Measurements from ENCODE around the gene PROM2.

The PROM2 gene

GRCh38 chr2:95325026-95325425 is 50.8 kb downstream of the PROM2 start:
- DNase-seq, result no peak

- DNase-seq, result no peak
These were observed 51.6 kb downstream of the PROM2 start for GRCh38 chr2:95325590-95326432.

- DNase-seq, result no peak
These were observed 52.3 kb downstream of the PROM2 start for GRCh38 chr2:95326433-95327140.

- DNase-seq, result no peak
These were observed 53.6 kb downstream of the PROM2 start for GRCh38 chr2:95327861-95328260.

- DNase-seq, result no peak
These were observed 54.3 kb downstream of the PROM2 start for GRCh38 chr2:95328358-95329125.

- no peak for DNase-seq
These were observed 55.2 kb downstream of the PROM2 start for GRCh38 chr2:95329401-95329800.

- DNase-seq, result no peak
These were observed 55.9 kb downstream of the PROM2 start for GRCh38 chr2:95329891-95330793.

GRCh38 chr2:95330794-95331338 is 56.6 kb downstream of the PROM2 start:
- no peak for DNase-seq

- DNase-seq, result no peak
These were observed 57.4 kb downstream of the PROM2 start for GRCh38 chr2:95331606-95332005.

GRCh38 chr2:95332036-95332435 is 57.8 kb downstream of the PROM2 start:
- no peak for DNase-seq

GRCh38 chr2:95333056-95333455 is 58.8 kb downstream of the PROM2 start:
- DNase-seq, result no peak

- no peak for DNase-seq
These were observed 59.7 kb downstream of the PROM2 start for GRCh38 chr2:95333888-95334338.

GRCh38 chr2:95334916-95335641 is 60.8 kb downstream of the PROM2 start:
- DNase-seq, result no peak

GRCh38 chr2:95336406-95336805 is 62.2 kb downstream of the PROM2 start:
- DNase-seq, result no peak

- DNase-seq, result no peak
These were observed 63.6 kb downstream of the PROM2 start for GRCh38 chr2:95337829-95338228.
